ENCODE results near the gene OR5B21. TPM values are rescaled to one million over a fixed set of nuclear protein-coding genes. Genes with fewer than 3 reads are reported as not detected.

OR5B21 gene
- under 1 TPM; 0.45 to 0.89 TPM for total RNA-seq

- POLR2A ChIA-PET = no interaction called here
- no peaks in the 10 kb centered on the region for H3K9me3 Mint-ChIP-seq
- no peaks in the 10 kb centered on the region for H3K4me1 Mint-ChIP-seq
- DNase-seq = no peak
- no peak within 1 kb of the TSS for H3K27ac Mint-ChIP-seq
- no peak for ATAC-seq (ENCODE audit: low read depth)
- H3K36me3 Mint-ChIP-seq = peaks cover 24% of the 10 kb centered on the region
- no peaks in the 10 kb centered on the region for H3K27me3 Mint-ChIP-seq
- H3K4me3 Mint-ChIP-seq = no peak within 1 kb of the TSS
These were observed at the start of gene OR5B21 for GRCh38 chr11:58508005-58508404. OR5B21 (minus strand) TSS chr11:58508105; CDS start chr11:58508105, 0 bp downstream.

- Mint-ChIP-seq H3K27me3 (no peaks in the 10 kb centered on the region), H3K36me3 (peaks cover 68% of the 10 kb centered on the region), H3K9me3 (no peaks in the 10 kb centered on the region), H3K27ac (no peak overlapping the region), H3K4me3 (no peak overlapping the region), H3K4me1 (peaks cover 1% of the 10 kb centered on the region)
- DNase-seq = no peak
- POLR2A ChIA-PET = no interaction called here
- ATAC-seq (ENCODE audit: low read depth) = no peak
These were observed 41.7 kb upstream of the OR5B21 start for GRCh38 chr11:58549644-58550043.

GRCh38 chr11:58546841-58547240 lies 38.9 kb upstream of the OR5B21 start:
- H3K4me3 Mint-ChIP-seq = no peak overlapping the region
- POLR2A ChIA-PET = no interaction called here
- peaks cover 1% of the 10 kb centered on the region for H3K4me1 Mint-ChIP-seq
- no peaks in the 10 kb centered on the region for H3K27me3 Mint-ChIP-seq
- no peak for ATAC-seq (ENCODE audit: low read depth)
- H3K36me3 Mint-ChIP-seq = peaks cover 65% of the 10 kb centered on the region
- H3K27ac Mint-ChIP-seq = no peak overlapping the region
- no peaks in the 10 kb centered on the region for H3K9me3 Mint-ChIP-seq
- no peak for DNase-seq

- Mint-ChIP-seq H3K4me1 (peaks cover 21% of the 10 kb centered on the region), H3K27me3 (no peaks in the 10 kb centered on the region), H3K27ac (no peak overlapping the region), H3K4me3 (no peak overlapping the region), H3K9me3 (peaks cover 1% of the 10 kb centered on the region), H3K36me3 (peaks cover 66% of the 10 kb centered on the region)
- DNase-seq (no peak), ATAC-seq (ENCODE audit: low read depth) (no peak)
- POLR2A ChIA-PET = no interaction called here
These were observed 24.0 kb upstream of the OR5B21 start for GRCh38 chr11:58531865-58532341.

GRCh38 chr11:58530236-58530635 lies 22.3 kb upstream of the OR5B21 start:
- DNase-seq (peak; percentile 38), ATAC-seq (ENCODE audit: low read depth) (peak; percentile 76)
- Mint-ChIP-seq H3K36me3 (peaks cover 53% of the 10 kb centered on the region), H3K27ac (peak overlapping the region; percentile 76), H3K9me3 (peaks cover 1% of the 10 kb centered on the region), H3K4me1 (peaks cover 29% of the 10 kb centered on the region), H3K4me3 (no peak overlapping the region), H3K27me3 (no peaks in the 10 kb centered on the region)
- POLR2A ChIA-PET = interaction anchor here (1.1 kb wide), 1 partner anchor 14 kb away, joined by 4 read pairs; no protein-coding TSS in a partner anchor

- ATAC-seq (ENCODE audit: low read depth) (no peak), DNase-seq (no peak)
- Mint-ChIP-seq H3K36me3 (peaks cover 25% of the 10 kb centered on the region), H3K4me1 (peaks cover 43% of the 10 kb centered on the region), H3K4me3 (no peak overlapping the region), H3K27me3 (no peaks in the 10 kb centered on the region), H3K9me3 (peaks cover 1% of the 10 kb centered on the region), H3K27ac (peak overlapping the region; percentile 14)
- POLR2A ChIA-PET = interaction anchor here (0.5 to 0.7 kb wide), 2 partner anchors 26 to 631 kb away, joined by 3 to 7 read pairs; no protein-coding TSS in a partner anchor
These were observed 19.5 kb upstream of the OR5B21 start for GRCh38 chr11:58527429-58527828.

GRCh38 chr11:58526721-58527120 lies 18.8 kb upstream of the OR5B21 start:
- Mint-ChIP-seq H3K4me3 (no peak overlapping the region), H3K36me3 (peaks cover 26% of the 10 kb centered on the region), H3K4me1 (peaks cover 47% of the 10 kb centered on the region), H3K9me3 (peaks cover 1% of the 10 kb centered on the region), H3K27ac (peak overlapping the region; percentile 4), H3K27me3 (no peaks in the 10 kb centered on the region)
- DNase-seq (no peak), ATAC-seq (ENCODE audit: low read depth) (no peak)
- POLR2A ChIA-PET = interaction anchor here (0.7 to 0.9 kb wide), 2 partner anchors 41 to 632 kb away, joined by 3 read pairs; no protein-coding TSS in a partner anchor

- POLR2A ChIA-PET = interaction anchor here (1.2 kb wide), 1 partner anchor 53 kb away, joined by 3 read pairs; no protein-coding TSS in a partner anchor
- peak; percentile 88 for ATAC-seq (ENCODE audit: low read depth)
- peaks cover 20% of the 10 kb centered on the region for H3K36me3 Mint-ChIP-seq
- no peaks in the 10 kb centered on the region for H3K27me3 Mint-ChIP-seq
- H3K4me1 Mint-ChIP-seq = peaks cover 37% of the 10 kb centered on the region
- peak overlapping the region; percentile 37 for H3K4me3 Mint-ChIP-seq
- H3K27ac Mint-ChIP-seq = peak overlapping the region; percentile 82
- DNase-seq = no peak
- H3K9me3 Mint-ChIP-seq = no peaks in the 10 kb centered on the region
These were observed 17.2 kb upstream of the OR5B21 start for GRCh38 chr11:58525037-58525614.

- Mint-ChIP-seq H3K27ac (peak overlapping the region; percentile 82), H3K9me3 (no peaks in the 10 kb centered on the region), H3K36me3 (peaks cover 20% of the 10 kb centered on the region), H3K4me1 (peaks cover 33% of the 10 kb centered on the region), H3K27me3 (no peaks in the 10 kb centered on the region), H3K4me3 (peak overlapping the region; percentile 37)
- DNase-seq (peak; percentile 41), ATAC-seq (ENCODE audit: low read depth) (peak; percentile 48)
- POLR2A ChIA-PET = interaction anchor here (1.0 kb wide), 1 partner anchor 783 kb away, joined by 3 read pairs; the partner anchor contains the start of gene SELENOH
These were observed 16.5 kb upstream of the OR5B21 start for GRCh38 chr11:58524232-58525036.

- Mint-ChIP-seq H3K4me3 (no peak overlapping the region), H3K36me3 (peaks cover 8% of the 10 kb centered on the region), H3K4me1 (peaks cover 3% of the 10 kb centered on the region), H3K27me3 (no peaks in the 10 kb centered on the region), H3K9me3 (no peaks in the 10 kb centered on the region), H3K27ac (no peak overlapping the region)
- POLR2A ChIA-PET = no interaction called here
- ATAC-seq (ENCODE audit: low read depth) = peak; percentile 47
- DNase-seq = no peak
These were observed 6.0 kb upstream of the OR5B21 start for GRCh38 chr11:58513747-58514367.

- Mint-ChIP-seq H3K36me3 (peaks cover 14% of the 10 kb centered on the region), H3K27me3 (no peaks in the 10 kb centered on the region), H3K4me3 (no peak overlapping the region), H3K9me3 (no peaks in the 10 kb centered on the region), H3K27ac (no peak overlapping the region), H3K4me1 (peaks cover 3% of the 10 kb centered on the region)
- no peak for DNase-seq
- no peak for ATAC-seq (ENCODE audit: low read depth)
- POLR2A ChIA-PET = no interaction called here
These were observed 3.7 kb upstream of the OR5B21 start for GRCh38 chr11:58511636-58512035.

- Mint-ChIP-seq H3K9me3 (no peaks in the 10 kb centered on the region), H3K4me1 (peaks cover 3% of the 10 kb centered on the region), H3K36me3 (peaks cover 16% of the 10 kb centered on the region), H3K27me3 (no peaks in the 10 kb centered on the region), H3K27ac (no peak overlapping the region), H3K4me3 (no peak overlapping the region)
- DNase-seq (no peak), ATAC-seq (ENCODE audit: low read depth) (no peak)
- POLR2A ChIA-PET = no interaction called here
These were observed 1.8 kb upstream of the OR5B21 start for GRCh38 chr11:58509748-58510147.

GRCh38 chr11:58508814-58509213 lies 909 bp upstream of the OR5B21 start:
- H3K36me3 Mint-ChIP-seq = peaks cover 20% of the 10 kb centered on the region
- no peak for DNase-seq
- H3K27ac Mint-ChIP-seq = no peak overlapping the region
- no peak for ATAC-seq (ENCODE audit: low read depth)
- H3K4me3 Mint-ChIP-seq = no peak overlapping the region
- peaks cover under 1% of the 10 kb centered on the region for H3K4me1 Mint-ChIP-seq
- POLR2A ChIA-PET = no interaction called here
- H3K27me3 Mint-ChIP-seq = no peaks in the 10 kb centered on the region
- no peaks in the 10 kb centered on the region for H3K9me3 Mint-ChIP-seq

Data from activated naive CD8-positive, alpha-beta T cell treated with anti-CD3 and anti-CD28 coated beads, Interleukin-2, amount 10 ng/mL, durations not matched to agents 7 days and 5 days (primary cell).